Keratinocyte (primary cell): Measurements from ENCODE around the gene LARP1B. TPM values are rescaled to one million over a fixed set of nuclear protein-coding genes. Genes with fewer than 3 reads are reported as not detected.
"Not testable (repeated sequence)": the region's sequence is repeated elsewhere in the genome, so short reads cannot be mapped to it uniquely, and the experiment has no call there.

Experiments used
- DNase-seq: peaks from one replicate; pipeline ENCODE4 v3.0.0-alpha.2; 2011; ENCODE audit warnings: low read depth, missing footprints, low spot score
- FAIRE-seq: peaks from 2 replicates; lab custom pipeline; 2011; peaks lifted over from hg19 to GRCh38; lab: Jason Lieb, UNC
- H2AFZ ChIP-seq: 2 replicates; pipeline ENCODE4 v1.6.0; 2012; ENCODE audit warnings: low read length, control low read depth, inconsistent platforms; ENCODE audit not compliant: control insufficient read depth
- H3K27ac ChIP-seq: 2 replicates; pipeline ENCODE4 v1.5.1; 2011; ENCODE audit warnings: low read length; ENCODE audit not compliant: control insufficient read depth, insufficient read depth
- H3K27me3 ChIP-seq: 3 replicates; pipeline ENCODE4 v1.6.0; 2011; ENCODE audit warnings: low read length; ENCODE audit not compliant: control insufficient read depth, insufficient read depth; ENCODE audit errors: extremely low read depth
- H3K36me3 ChIP-seq, 2 experiments: 2 replicates in 1 of 2; 3 replicates in 1 of 2; pipeline ENCODE4 v1.5.1; 2011; ENCODE audit warnings: low read length in 2 of 2, mild to moderate bottlenecking in 1 of 2; ENCODE audit not compliant: control insufficient read depth in 2 of 2, insufficient read depth in 2 of 2; ENCODE audit errors: extremely low read depth in 1 of 2
- H3K4me1 ChIP-seq: 3 replicates; pipeline ENCODE4 v1.5.1; 2011; ENCODE audit warnings: low read length; ENCODE audit not compliant: control insufficient read depth, insufficient read depth; ENCODE audit errors: extremely low read depth
- H3K4me2 ChIP-seq: 3 replicates; pipeline ENCODE4 v1.6.0; 2011; ENCODE audit warnings: low read depth, low read length; ENCODE audit not compliant: control insufficient read depth, insufficient read depth; ENCODE audit errors: extremely low read depth
- H3K4me3 ChIP-seq, 3 experiments: fragments of 200-600 bp in 1 of 3; sonication (generic) in 1 of 3; 2 replicates in 2 of 3; 3 replicates in 1 of 3; pipeline ENCODE4 v1.5.1; 2011 to 2016; ENCODE audit warnings: low read length in 3 of 3, mild to moderate bottlenecking in 3 of 3, control low read depth in 2 of 3, inconsistent platforms in 1 of 3, low read depth in 1 of 3, mixed read lengths in 1 of 3, mixed run types in 1 of 3, moderate library complexity in 1 of 3; ENCODE audit not compliant: control insufficient read depth in 2 of 3, insufficient read depth in 2 of 3; ENCODE audit errors: extremely low read depth in 1 of 3
- H3K79me2 ChIP-seq: 2 replicates; pipeline ENCODE4 v1.6.0; 2012; ENCODE audit warnings: low read length; ENCODE audit not compliant: control insufficient read depth, insufficient read depth
- H3K9ac ChIP-seq: 3 replicates; pipeline ENCODE4 v1.6.0; 2011; ENCODE audit warnings: low read length; ENCODE audit not compliant: control insufficient read depth, insufficient read depth; ENCODE audit errors: extremely low read depth
- H3K9me1 ChIP-seq: 3 replicates; pipeline ENCODE4 v1.6.0; 2011; ENCODE audit warnings: low read length; ENCODE audit not compliant: control insufficient read depth, insufficient read depth; ENCODE audit errors: extremely low read depth
- H3K9me3 ChIP-seq: 2 replicates; pipeline ENCODE4 v1.5.1; 2012; ENCODE audit warnings: low read depth, low read length; ENCODE audit not compliant: control insufficient read depth
- H4K20me1 ChIP-seq: 3 replicates; pipeline ENCODE4 v1.6.0; 2011; ENCODE audit warnings: low read length; ENCODE audit not compliant: control insufficient read depth, insufficient read depth; ENCODE audit errors: extremely low read depth
- CTCF ChIP-seq, 3 experiments: IDR thresholded peaks in 1 of 3; conservative IDR thresholded peaks in 1 of 3; optimal IDR thresholded peaks in 1 of 3; 2 replicates in 2 of 3; 3 replicates in 1 of 3; pipeline versions ENCODE3 to v1.5.1; 2011; ENCODE audit warnings: low read length in 3 of 3, mild to moderate bottlenecking in 3 of 3, moderate library complexity in 2 of 3, control low read depth in 1 of 3, inconsistent platforms in 1 of 3; ENCODE audit not compliant: insufficient read depth in 2 of 3; ENCODE audit errors: extremely low read depth in 1 of 3
- EZH2 ChIP-seq: IDR thresholded peaks from one replicate; pipeline ENCODE4 v1.6.1; 2012; ENCODE audit warnings: inconsistent platforms, mild to moderate bottlenecking, low read length, moderate library complexity
- dilution Hi-C: fragments of 300-500 bp; cut with MboI; formaldehyde crosslinking; loops from one replicate; pipeline ENCODE4 v1.7.0; 2020; ENCODE audit warnings: low sequenced_read_pairs; ENCODE audit not compliant: extremely low pct_ligation_motif_present
- polyA plus RNA-seq, 5 experiments: library from polyadenylated mRNA; depleted of rRNA in 3 of 5; stranded (reverse) in 3 of 5; stranded (forward) in 1 of 5; unstranded in 1 of 5; fragments of >200 nt; gene quantifications; 1 replicate in 1 of 5; 2 replicates in 3 of 5; 3 replicates in 1 of 5; pipeline versions ENCODE4 v1.2.1 to v1.2.3, GENCODE V29; 2011 to 2012; ENCODE audit warnings: missing spikeins in 2 of 5, low read depth in 1 of 5, low replicate concordance in 1 of 5

LARP1B gene
- polyA plus RNA-seq, 1 donor (not counting 4 experiments of a cell fraction or from before 2014, with no cell fraction given): 18.3 TPM

- dilution Hi-C loops: no loop called here
- Histone ChIP-seq H3K9me1 (no peaks in the 10 kb centered on the region), H4K20me1 (peaks cover 2% of the 10 kb centered on the region), H3K27me3 (no peaks in the 10 kb centered on the region), H2AFZ (no peak overlapping the region), H3K36me3 (no peaks in the 10 kb centered on the region), H3K4me2 (no peak overlapping the region), H3K9ac (no peak overlapping the region), H3K27ac (no peak overlapping the region), H3K79me2 (peaks cover 50% of the 10 kb centered on the region), H3K9me3 (no peaks in the 10 kb centered on the region), H3K4me3 (no peak overlapping the region), H3K4me1 (no peaks in the 10 kb centered on the region)
- DNase-seq (no peak), FAIRE-seq (no peak)
- TF ChIP-seq EZH2: no peak
- peak; percentile 39 to 57 (median 41) for TF ChIP-seq CTCF (optimal IDR thresholded peaks at IDR 0.05 in 1 of 3, IDR thresholded peaks at IDR 0.05 in 1 of 3, conservative IDR thresholded peaks at IDR 0.05 in 1 of 3; ENCODE audit: extremely low read depth in 1 of 3, insufficient read depth in 2 of 3, low read length in 3 of 3)
These were observed 7.8 kb downstream of the LARP1B start for GRCh38 chr4:128068918-128069317.

- no peak overlapping the region for H3K9ac ChIP-seq
- FAIRE-seq (no peak), DNase-seq (no peak)
- peaks cover 0 to 3% of the 10 kb centered on the region in 2 experiments for H3K36me3 ChIP-seq
- no peaks in the 10 kb centered on the region for H3K9me1 ChIP-seq
- H3K4me2 ChIP-seq: no peak overlapping the region
- no peaks in the 10 kb centered on the region for H3K9me3 ChIP-seq
- H2AFZ ChIP-seq: no peak overlapping the region
- no peak overlapping the region for H3K4me3 ChIP-seq
- H3K27me3 ChIP-seq: no peaks in the 10 kb centered on the region
- peaks cover 9% of the 10 kb centered on the region for H3K79me2 ChIP-seq
- no peak overlapping the region for H3K27ac ChIP-seq
- dilution Hi-C loops: no loop called here
- H3K4me1 ChIP-seq: no peaks in the 10 kb centered on the region
- no peak for TF ChIP-seq EZH2
- no peaks in the 10 kb centered on the region for H4K20me1 ChIP-seq
These were observed 15.4 kb downstream of the LARP1B start for GRCh38 chr4:128076464-128076863.

- H3K79me2 ChIP-seq, H3K4me1 ChIP-seq, dilution Hi-C loops, DNase-seq, H4K20me1 ChIP-seq, H3K27ac ChIP-seq, FAIRE-seq, H3K9me1 ChIP-seq, H3K4me3 ChIP-seq, H3K9me3 ChIP-seq, H2AFZ ChIP-seq, H3K36me3 ChIP-seq, H3K4me2 ChIP-seq, H3K27me3 ChIP-seq, H3K9ac ChIP-seq: not testable (repeated sequence)
These were observed 34.2 kb downstream of the LARP1B start for GRCh38 chr4:128095293-128095692.
